ENCODE data around the gene GLYATL2.

GLYATL2 gene

GRCh38 chr11:58801302-58801701 is 43.2 kb downstream of the GLYATL2 start:
- no peak for DNase-seq (ENCODE audit: low read depth)

GRCh38 chr11:58796333-58796732 is 48.2 kb downstream of the GLYATL2 start:
- no peak for DNase-seq (ENCODE audit: low read depth)

GRCh38 chr11:58788355-58789023 is 56.0 kb downstream of the GLYATL2 start:
- peak; percentile 5 for DNase-seq (ENCODE audit: low read depth)

- no peak for DNase-seq (ENCODE audit: low read depth)
Observed at GRCh38 chr11:58787903-58788302, 56.6 kb downstream of the GLYATL2 start.

GRCh38 chr11:58786693-58787092 is 57.8 kb downstream of the GLYATL2 start:
- DNase-seq (ENCODE audit: low read depth), result no peak

- no peak for DNase-seq (ENCODE audit: low read depth)
Observed at GRCh38 chr11:58784995-58785394, 59.5 kb downstream of the GLYATL2 start.
